SK-N-MC (cell line): ENCODE data around the gene SPEM1.

Experiments used
- FOXP2 ChIP-seq: optimal IDR thresholded peaks from 2 replicates; pipeline ENCODE3; 2011; ENCODE audit warnings: mild to moderate bottlenecking, moderate library complexity; ENCODE audit not compliant: insufficient read depth; ENCODE audit errors: extremely low read length, control extremely low read depth
- POLR2AphosphoS5 ChIP-seq: IDR thresholded peaks from 2 replicates; pipeline ENCODE4 v1.6.1; 2012; ENCODE audit warnings: mild to moderate bottlenecking, low read depth, low read length, borderline replicate concordance

DNA sequence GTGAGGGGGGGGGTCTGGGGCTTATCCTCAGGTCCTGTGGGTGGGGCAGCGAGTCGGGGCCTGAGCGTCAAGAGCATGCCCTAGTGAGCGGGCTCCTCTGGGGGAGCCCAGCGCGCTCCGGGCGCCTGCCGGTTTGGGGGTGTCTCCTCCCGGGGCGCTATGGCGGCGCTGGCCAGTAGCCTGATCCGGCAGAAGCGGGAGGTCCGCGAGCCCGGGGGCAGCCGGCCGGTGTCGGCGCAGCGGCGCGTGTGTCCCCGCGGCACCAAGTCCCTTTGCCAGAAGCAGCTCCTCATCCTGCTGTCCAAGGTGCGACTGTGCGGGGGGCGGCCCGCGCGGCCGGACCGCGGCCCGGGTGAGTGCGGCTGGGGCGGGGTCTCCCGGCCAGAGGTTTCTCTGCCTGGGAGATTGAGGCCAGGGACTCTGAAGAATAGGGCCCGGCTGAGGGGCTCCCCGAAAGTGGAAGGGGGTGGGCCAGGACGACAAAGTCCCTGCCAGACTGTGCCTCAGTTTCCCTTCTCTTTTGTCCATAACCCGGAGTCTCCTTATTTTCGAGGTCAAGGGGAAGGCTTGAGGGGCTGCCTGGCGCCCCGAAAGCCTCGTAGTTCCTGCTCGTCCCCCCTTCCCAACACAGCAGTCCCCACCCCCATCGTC is 19.5 kb downstream of the SPEM1 start, which contains the start of gene FGF11:
- TF ChIP-seq POLR2AphosphoS5 (no peak; the same call in 1 of the 2 replicates), FOXP2 (no peak)
